Embryonic facial prominence (tissue), 1 donor: ENCODE results near the gene MORN2.
"Not testable (repeated sequence)": the region's sequence is repeated elsewhere in the genome, so short reads cannot be mapped to it uniquely, and the experiment has no call there.

Experiments used
- DNase-seq: peaks from one replicate; pipeline ENCODE4 v3.0.0-alpha.2; 2016; ENCODE audit errors: extremely low spot score

The MORN2 gene

GRCh38 chr2:38875576-38876367 is at the start of gene MORN2, which contains the start of gene DHX57:
MORN2 (plus strand) TSS chr2:38875976.
DHX57 (minus strand) TSS chr2:38875934; CDS start chr2:38868405, 7,529 bp downstream.
- DNase-seq = peak; percentile 74

- DNase-seq = not testable (repeated sequence)
Observed at GRCh38 chr2:38827539-38828145, 48.1 kb upstream of the MORN2 start.

- DNase-seq = no peak
Observed at GRCh38 chr2:38828460-38828859, 47.3 kb upstream of the MORN2 start.

GRCh38 chr2:38829971-38830370 is 45.8 kb upstream of the MORN2 start:
- no peak for DNase-seq

GRCh38 chr2:38830526-38831159 is 45.1 kb upstream of the MORN2 start:
- DNase-seq = no peak

- no peak for DNase-seq
Observed at GRCh38 chr2:38835015-38835601, 40.7 kb upstream of the MORN2 start.

GRCh38 chr2:38835990-38836389 is 39.8 kb upstream of the MORN2 start:
- no peak for DNase-seq

GRCh38 chr2:38836791-38837190 is 39.0 kb upstream of the MORN2 start:
- no peak for DNase-seq

- no peak for DNase-seq
Observed at GRCh38 chr2:38850045-38850444, 25.7 kb upstream of the MORN2 start.

- no peak for DNase-seq
Observed at GRCh38 chr2:38856165-38856564, 19.6 kb upstream of the MORN2 start.

- DNase-seq = no peak
Observed at GRCh38 chr2:38862476-38862875, 13.3 kb upstream of the MORN2 start.

GRCh38 chr2:38863061-38863695 is 12.6 kb upstream of the MORN2 start:
- DNase-seq = no peak

- no peak for DNase-seq
Observed at GRCh38 chr2:38866773-38867443, 8.9 kb upstream of the MORN2 start.

GRCh38 chr2:38871432-38871831 is 4.3 kb upstream of the MORN2 start:
- no peak for DNase-seq

- DNase-seq = no peak
Observed at GRCh38 chr2:38873763-38874162, 2.0 kb upstream of the MORN2 start.

- DNase-seq = no peak
Observed at GRCh38 chr2:38875227-38875575, 575 bp upstream of the MORN2 start.

- DNase-seq = no peak
Observed at GRCh38 chr2:38876407-38876806, 631 bp downstream of the MORN2 start.

GRCh38 chr2:38886063-38886462 is 10.3 kb downstream of the MORN2 start:
- no peak for DNase-seq

- no peak for DNase-seq
Observed at GRCh38 chr2:38887347-38887746, 11.6 kb downstream of the MORN2 start.

- no peak for DNase-seq
Observed at GRCh38 chr2:38887902-38888554, 12.3 kb downstream of the MORN2 start.

- DNase-seq = no peak
Observed at GRCh38 chr2:38889045-38889444, 13.3 kb downstream of the MORN2 start.
